ENCODE results near the gene REXO5. TPM values are rescaled to one million over a fixed set of nuclear protein-coding genes. Genes with fewer than 3 reads are reported as not detected.
"Not testable (repeated sequence)": the region's sequence is repeated elsewhere in the genome, so short reads cannot be mapped to it uniquely, and the experiment has no call there.

The REXO5 gene, protein sequence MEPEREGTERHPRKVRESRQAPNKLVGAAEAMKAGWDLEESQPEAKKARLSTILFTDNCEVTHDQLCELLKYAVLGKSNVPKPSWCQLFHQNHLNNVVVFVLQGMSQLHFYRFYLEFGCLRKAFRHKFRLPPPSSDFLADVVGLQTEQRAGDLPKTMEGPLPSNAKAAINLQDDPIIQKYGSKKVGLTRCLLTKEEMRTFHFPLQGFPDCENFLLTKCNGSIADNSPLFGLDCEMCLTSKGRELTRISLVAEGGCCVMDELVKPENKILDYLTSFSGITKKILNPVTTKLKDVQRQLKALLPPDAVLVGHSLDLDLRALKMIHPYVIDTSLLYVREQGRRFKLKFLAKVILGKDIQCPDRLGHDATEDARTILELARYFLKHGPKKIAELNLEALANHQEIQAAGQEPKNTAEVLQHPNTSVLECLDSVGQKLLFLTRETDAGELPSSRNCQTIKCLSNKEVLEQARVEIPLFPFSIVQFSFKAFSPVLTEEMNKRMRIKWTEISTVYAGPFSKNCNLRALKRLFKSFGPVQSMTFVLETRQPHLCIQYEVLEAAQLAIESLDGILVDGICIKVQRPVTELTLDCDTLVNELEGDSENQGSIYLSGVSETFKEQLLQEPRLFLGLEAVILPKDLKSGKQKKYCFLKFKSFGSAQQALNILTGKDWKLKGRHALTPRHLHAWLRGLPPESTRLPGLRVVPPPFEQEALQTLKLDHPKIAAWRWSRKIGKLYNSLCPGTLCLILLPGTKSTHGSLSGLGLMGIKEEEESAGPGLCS
- total RNA-seq: 10 to 100 TPM in 1 of 2 donors, 1 to 10 TPM in 1; 9.7 to 11.4 TPM

GRCh38 chr16:20806168-20807050 lies at the start of gene REXO5, which contains the start of gene ERI2:
Gene REXO5, plus strand, starts transcription at chr16:20806527. Its CDS starts 427 bp downstream, at chr16:20806954.
Gene ERI2, minus strand, starts transcription at chr16:20806472. Its CDS starts 42 bp downstream, at chr16:20806430.
- H3K36me3 Mint-ChIP-seq (ENCODE audit: low read depth): peaks cover 8% of the 10 kb centered on the region
- ATAC-seq (replicated peaks): peak; percentile 87
- peak within 1 kb of the TSS; percentile 96 for H3K27ac Mint-ChIP-seq
- no peaks in the 10 kb centered on the region for H3K9me3 Mint-ChIP-seq
- no peaks in the 10 kb centered on the region for H3K27me3 Mint-ChIP-seq
- no peaks in the 10 kb centered on the region for H3K4me1 Mint-ChIP-seq
- peak within 1 kb of the TSS; percentile 93 for H3K4me3 Mint-ChIP-seq

- Mint-ChIP-seq H3K36me3 (ENCODE audit: low read depth) (no peaks in the 10 kb centered on the region), H3K27me3 (no peaks in the 10 kb centered on the region), H3K4me3 (no peak overlapping the region), H3K4me1 (no peaks in the 10 kb centered on the region), H3K27ac (no peak overlapping the region), H3K9me3 (no peaks in the 10 kb centered on the region)
- no peak for ATAC-seq (replicated peaks)
Observed at GRCh38 chr16:20760346-20760745, 46.0 kb upstream of the REXO5 start.

DNA sequence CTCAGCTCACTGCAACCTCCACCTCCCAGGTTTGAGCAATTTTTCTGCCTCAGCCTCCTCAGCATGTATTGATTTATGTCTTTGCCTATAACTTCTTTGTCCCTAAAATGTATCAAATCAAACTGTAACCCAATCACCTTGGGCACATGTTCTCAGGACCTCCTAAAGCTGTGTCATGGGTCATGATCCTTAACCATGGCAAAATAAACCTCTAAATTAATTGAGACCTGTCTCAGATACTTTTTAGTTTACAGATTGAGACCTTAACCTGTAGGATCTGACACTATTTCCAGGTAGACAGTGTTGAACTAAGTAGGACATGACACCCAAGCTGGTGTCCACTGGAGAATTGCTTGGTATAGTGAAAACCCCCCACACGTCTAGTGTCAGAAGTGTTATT lies 45.2 kb upstream of the REXO5 start:
- H3K27me3 Mint-ChIP-seq: no peaks in the 10 kb centered on the region
- H3K4me1 Mint-ChIP-seq: no peaks in the 10 kb centered on the region
- H3K36me3 Mint-ChIP-seq (ENCODE audit: low read depth): no peaks in the 10 kb centered on the region
- H3K27ac Mint-ChIP-seq: no peak overlapping the region
- ATAC-seq (replicated peaks): no peak
- no peaks in the 10 kb centered on the region for H3K9me3 Mint-ChIP-seq
- no peak overlapping the region for H3K4me3 Mint-ChIP-seq

DNA sequence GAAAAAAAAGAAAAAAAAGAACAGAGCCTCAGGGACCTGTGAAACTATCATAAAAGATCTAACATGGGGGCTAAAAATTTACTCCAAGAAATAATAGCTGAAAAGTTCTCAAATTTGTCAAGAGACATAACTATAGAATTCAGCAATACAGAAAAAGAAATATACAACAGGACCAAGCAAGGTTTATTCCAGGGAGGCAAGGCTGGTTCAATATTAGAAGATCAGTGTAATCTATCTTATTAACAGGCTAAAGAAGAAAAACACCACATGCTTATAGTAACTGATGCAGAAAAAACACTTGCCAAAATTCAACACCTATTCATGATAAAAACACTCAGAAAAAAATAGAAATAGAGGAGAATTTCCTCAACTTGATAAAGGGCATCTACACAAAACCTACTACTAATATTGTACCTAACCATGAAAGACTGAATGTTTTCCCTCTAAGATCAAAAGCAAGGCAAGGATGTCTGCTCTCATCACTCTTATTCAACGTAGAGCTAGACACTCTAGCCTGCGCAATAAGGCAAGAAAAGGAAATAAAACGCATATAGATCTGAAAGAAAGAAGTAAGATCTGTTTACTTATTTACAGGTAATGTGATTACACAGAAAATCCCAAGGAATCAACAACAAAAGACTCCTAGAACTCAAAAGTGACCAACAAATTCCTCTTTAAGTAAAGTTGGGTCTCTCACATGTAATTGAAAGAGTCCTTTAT lies 43.8 kb upstream of the REXO5 start:
- ATAC-seq (replicated peaks): no peak
- no peaks in the 10 kb centered on the region for H3K27me3 Mint-ChIP-seq
- H3K36me3 Mint-ChIP-seq (ENCODE audit: low read depth): no peaks in the 10 kb centered on the region
- no peaks in the 10 kb centered on the region for H3K4me1 Mint-ChIP-seq
- peak overlapping the region; percentile 80 for H3K4me3 Mint-ChIP-seq
- H3K9me3 Mint-ChIP-seq: no peaks in the 10 kb centered on the region
- H3K27ac Mint-ChIP-seq: peak overlapping the region; percentile 76

- Mint-ChIP-seq H3K36me3 (ENCODE audit: low read depth) (no peaks in the 10 kb centered on the region), H3K27ac (peak within 1 kb of the TSS; percentile 76), H3K9me3 (no peaks in the 10 kb centered on the region), H3K4me1 (no peaks in the 10 kb centered on the region), H3K27me3 (no peaks in the 10 kb centered on the region), H3K4me3 (peak within 1 kb of the TSS; percentile 80)
- ATAC-seq (replicated peaks): peak; percentile 100
Observed at GRCh38 chr16:20763461-20764232, 42.7 kb upstream of the REXO5 start, which contains the start of gene ACSM3. Gene ACSM3, plus strand, starts transcription at chr16:20764014. Its CDS starts 6,021 bp downstream, at chr16:20770035.

DNA sequence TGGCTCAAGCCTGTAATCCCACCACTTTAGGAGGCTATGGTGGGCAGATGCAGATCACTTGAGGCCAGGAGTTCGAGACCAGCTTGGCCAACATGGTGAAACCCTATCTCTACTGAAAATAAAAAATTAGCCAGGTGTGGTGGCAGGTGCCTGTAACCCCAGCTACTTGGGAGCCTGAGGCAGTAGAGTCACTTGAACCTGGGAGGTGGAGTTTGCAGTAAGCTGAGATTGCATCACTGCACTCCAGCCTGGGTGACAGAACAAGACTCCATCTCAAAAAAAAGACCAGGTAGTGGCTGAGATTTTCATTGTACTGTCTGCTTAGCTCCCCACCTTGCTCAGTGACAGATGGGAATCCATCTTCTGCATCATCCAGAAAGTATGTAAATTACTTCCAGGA lies 41.9 kb upstream of the REXO5 start:
- not testable (repeated sequence) for H3K36me3 Mint-ChIP-seq (ENCODE audit: low read depth); H3K9me3 Mint-ChIP-seq; H3K27me3 Mint-ChIP-seq; H3K4me1 Mint-ChIP-seq; ATAC-seq (replicated peaks); H3K27ac Mint-ChIP-seq
- peak overlapping the region; percentile 80 for H3K4me3 Mint-ChIP-seq

- Mint-ChIP-seq H3K4me1 (no peaks in the 10 kb centered on the region), H3K4me3 (no peak overlapping the region), H3K27me3 (no peaks in the 10 kb centered on the region), H3K27ac (no peak overlapping the region), H3K36me3 (ENCODE audit: low read depth) (no peaks in the 10 kb centered on the region), H3K9me3 (no peaks in the 10 kb centered on the region)
- ATAC-seq (replicated peaks): no peak
Observed at GRCh38 chr16:20765732-20766131, 40.6 kb upstream of the REXO5 start.

DNA sequence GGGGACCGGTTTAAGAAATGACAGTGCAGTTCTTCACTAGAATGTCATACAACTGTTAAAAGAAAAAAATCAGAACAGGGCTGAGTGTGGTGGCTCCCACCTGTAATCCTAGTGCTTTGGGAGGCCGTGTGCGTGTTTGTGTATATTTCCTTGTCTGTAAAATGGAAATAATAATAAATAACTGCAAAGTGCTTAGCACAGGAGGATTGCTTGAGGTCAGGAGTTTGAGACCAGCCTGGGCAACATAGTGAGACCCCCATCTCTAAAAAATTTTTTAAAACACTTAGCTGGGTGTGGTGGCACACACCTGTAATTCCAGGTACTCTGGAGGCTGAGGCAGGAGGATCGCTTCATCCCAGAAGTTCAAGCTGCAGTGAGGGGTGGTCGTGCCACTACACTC lies 40.0 kb upstream of the REXO5 start:
- Mint-ChIP-seq H3K4me1 (no peaks in the 10 kb centered on the region), H3K4me3 (no peak overlapping the region), H3K27me3 (no peaks in the 10 kb centered on the region), H3K36me3 (ENCODE audit: low read depth) (no peaks in the 10 kb centered on the region), H3K27ac (no peak overlapping the region), H3K9me3 (no peaks in the 10 kb centered on the region)
- ATAC-seq (replicated peaks): no peak

DNA sequence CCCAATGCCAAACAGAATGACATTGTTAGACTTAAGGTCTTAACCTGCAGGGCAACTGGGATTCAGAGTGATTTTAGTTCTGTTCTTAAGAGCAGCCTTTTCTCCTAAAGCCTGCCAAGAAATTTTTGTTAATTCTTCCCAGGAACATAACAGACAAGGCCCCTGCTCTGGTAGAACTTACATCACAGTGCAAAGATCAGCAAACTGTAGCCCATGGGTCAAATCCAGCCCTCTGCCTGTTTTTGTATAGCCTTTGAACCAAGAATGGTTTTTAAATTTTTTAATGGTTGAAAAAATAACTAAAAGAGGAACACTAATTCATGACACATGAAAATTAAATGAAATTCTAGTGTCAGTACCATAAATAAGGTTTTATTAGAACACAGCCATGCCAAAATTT lies 38.8 kb upstream of the REXO5 start:
- Mint-ChIP-seq H3K9me3 (no peaks in the 10 kb centered on the region), H3K4me1 (no peaks in the 10 kb centered on the region), H3K4me3 (no peak overlapping the region), H3K27me3 (no peaks in the 10 kb centered on the region), H3K27ac (no peak overlapping the region), H3K36me3 (ENCODE audit: low read depth) (no peaks in the 10 kb centered on the region)
- ATAC-seq (replicated peaks): no peak

GRCh38 chr16:20768121-20768520 lies 38.2 kb upstream of the REXO5 start:
- Mint-ChIP-seq H3K36me3 (ENCODE audit: low read depth) (no peaks in the 10 kb centered on the region), H3K4me3 (no peak overlapping the region), H3K4me1 (no peaks in the 10 kb centered on the region), H3K27ac (no peak overlapping the region), H3K9me3 (no peaks in the 10 kb centered on the region), H3K27me3 (no peaks in the 10 kb centered on the region)
- ATAC-seq (replicated peaks): no peak

GRCh38 chr16:20768818-20769217 lies 37.5 kb upstream of the REXO5 start:
- Mint-ChIP-seq H3K36me3 (ENCODE audit: low read depth) (no peaks in the 10 kb centered on the region), H3K27ac (no peak overlapping the region), H3K4me3 (no peak overlapping the region), H3K4me1 (no peaks in the 10 kb centered on the region), H3K27me3 (no peaks in the 10 kb centered on the region), H3K9me3 (no peaks in the 10 kb centered on the region)
- no peak for ATAC-seq (replicated peaks)

DNA sequence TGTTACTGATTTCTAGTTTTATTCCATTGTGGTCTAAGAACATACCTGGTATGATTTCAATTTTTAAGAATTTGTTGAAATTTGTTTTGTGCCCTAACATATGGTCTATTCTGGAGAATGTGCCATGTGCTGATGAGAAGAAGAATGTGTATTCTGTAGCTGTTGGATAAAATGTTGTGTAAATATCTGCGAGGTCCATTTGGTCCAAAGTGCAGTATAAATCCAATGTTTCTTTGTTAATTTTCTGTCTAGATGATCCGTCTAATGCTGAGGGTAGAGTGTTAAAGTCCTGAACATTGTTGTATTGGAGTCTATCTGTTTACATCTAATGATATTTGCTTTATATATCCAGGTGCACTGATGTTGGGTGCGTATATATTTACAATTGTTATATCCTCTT lies 32.6 kb upstream of the REXO5 start:
- Mint-ChIP-seq H3K9me3 (no peaks in the 10 kb centered on the region), H3K27me3 (no peaks in the 10 kb centered on the region), H3K36me3 (ENCODE audit: low read depth) (no peaks in the 10 kb centered on the region), H3K27ac (no peak overlapping the region), H3K4me3 (no peak overlapping the region), H3K4me1 (no peaks in the 10 kb centered on the region)
- ATAC-seq (replicated peaks): no peak

GRCh38 chr16:20774703-20775362 lies 31.5 kb upstream of the REXO5 start:
- Mint-ChIP-seq H3K36me3 (ENCODE audit: low read depth) (no peaks in the 10 kb centered on the region), H3K9me3 (no peaks in the 10 kb centered on the region), H3K4me3 (no peak overlapping the region), H3K27ac (no peak overlapping the region), H3K4me1 (no peaks in the 10 kb centered on the region), H3K27me3 (no peaks in the 10 kb centered on the region)
- peak; percentile 75 for ATAC-seq (replicated peaks)

All from activated T-helper 17 cell treated with anti-CD3 and anti-CD28 coated beads, Interleukin-2, amount 50 U/mL, for 72 hours (primary cell).